Activated CD4-positive, alpha-beta T cell treated with anti-CD3 and anti-CD28 coated beads, Interleukin-2, Interleukin-4, amounts not matched to agents 100 ng/mL and 50 ng/mL, durations not matched to agents 16 hours and 8 hours (primary cell): ENCODE results near the gene EFNA5.

Source experiments
- DNase-seq: peaks from one replicate; pipeline ENCODE4 v3.0.0-alpha.2; 2020; ENCODE audit warnings: low spot score

Gene EFNA5

GRCh38 chr5:107389775-107390148 is 281.0 kb downstream of the EFNA5 start:
- DNase-seq = no peak

GRCh38 chr5:107389130-107389774 is 281.5 kb downstream of the EFNA5 start:
- peak; percentile 49 for DNase-seq

GRCh38 chr5:107388141-107388861 is 282.4 kb downstream of the EFNA5 start:
- peak; percentile 40 for DNase-seq

- DNase-seq = no peak
Observed at GRCh38 chr5:107387526-107388140, 283.1 kb downstream of the EFNA5 start.

GRCh38 chr5:107385708-107386107 is 285.0 kb downstream of the EFNA5 start:
- no peak for DNase-seq

GRCh38 chr5:107384256-107384655 is 286.5 kb downstream of the EFNA5 start:
- no peak for DNase-seq

- no peak for DNase-seq
Observed at GRCh38 chr5:107383414-107383813, 287.3 kb downstream of the EFNA5 start.

GRCh38 chr5:107381189-107381856 is 289.4 kb downstream of the EFNA5 start:
- no peak for DNase-seq

GRCh38 chr5:107380654-107381053 is 290.1 kb downstream of the EFNA5 start:
- DNase-seq = no peak

- DNase-seq = no peak
Observed at GRCh38 chr5:107378218-107378899, 292.4 kb downstream of the EFNA5 start.

- no peak for DNase-seq
Observed at GRCh38 chr5:107377277-107377609, 293.5 kb downstream of the EFNA5 start.

- no peak for DNase-seq
Observed at GRCh38 chr5:107376546-107377276, 294.0 kb downstream of the EFNA5 start.

- DNase-seq = no peak
Observed at GRCh38 chr5:107373549-107374263, 297.0 kb downstream of the EFNA5 start.

GRCh38 chr5:107372723-107373450 is 297.9 kb downstream of the EFNA5 start:
- no peak for DNase-seq

GRCh38 chr5:107370396-107370968 is 300.3 kb downstream of the EFNA5 start:
- no peak for DNase-seq

GRCh38 chr5:107369622-107370021 is 301.1 kb downstream of the EFNA5 start:
- no peak for DNase-seq

- DNase-seq = no peak
Observed at GRCh38 chr5:107368615-107369014, 302.1 kb downstream of the EFNA5 start.

GRCh38 chr5:107367939-107368338 is 302.8 kb downstream of the EFNA5 start:
- DNase-seq = no peak

GRCh38 chr5:107367480-107367879 is 303.3 kb downstream of the EFNA5 start:
- DNase-seq = no peak
